Ishikawa (cell line): ENCODE data around the gene ENTPD5.

Experiments
- CEBPB ChIP-seq: IDR thresholded peaks from 2 replicates; pipeline ENCODE4 v1.6.1; 2012
- CREB1 ChIP-seq: IDR thresholded peaks from 2 replicates; pipeline ENCODE4 v1.6.1; 2012; ENCODE audit warnings: low read depth
- EGR1 ChIP-seq: IDR thresholded peaks from 2 replicates; pipeline ENCODE4 v1.6.1; 2012
- EP300 ChIP-seq: IDR thresholded peaks from 2 replicates; pipeline ENCODE4 v1.6.1; 2012; ENCODE audit warnings: borderline replicate concordance
- FOXM1 ChIP-seq: IDR thresholded peaks from 2 replicates; pipeline ENCODE4 v1.6.1; 2012; ENCODE audit warnings: low read depth, borderline replicate concordance
- NFIC ChIP-seq: IDR thresholded peaks from 2 replicates; pipeline ENCODE4 v1.6.1; 2012
- RAD21 ChIP-seq: IDR thresholded peaks from 2 replicates; pipeline ENCODE4 v1.6.1; 2012; ENCODE audit warnings: low read depth
- TAF1 ChIP-seq: IDR thresholded peaks from 2 replicates; pipeline ENCODE4 v1.6.1; 2012; ENCODE audit warnings: low read depth, mild to moderate bottlenecking
- TCF12 ChIP-seq: IDR thresholded peaks from 2 replicates; pipeline ENCODE4 v1.6.1; 2012; ENCODE audit warnings: low read depth
- YY1 ChIP-seq: IDR thresholded peaks from 2 replicates; pipeline ENCODE4 v1.6.1; 2012; ENCODE audit warnings: low read depth
- ZBTB7A ChIP-seq: IDR thresholded peaks from 2 replicates; pipeline ENCODE4 v1.6.1; 2012; ENCODE audit warnings: low read depth
- TF ChIP-seq, protein P1 (sequence below): IDR thresholded peaks from 2 replicates; pipeline ENCODE4 v1.6.1; 2012; ENCODE audit warnings: low read depth, mild to moderate bottlenecking
- TF ChIP-seq, protein P2 (sequence below): IDR thresholded peaks from 2 replicates; pipeline ENCODE4 v1.6.1; 2012
- TF ChIP-seq, protein P3 (sequence below): IDR thresholded peaks from 2 replicates; pipeline ENCODE4 v1.6.1; 2012

DNA sequence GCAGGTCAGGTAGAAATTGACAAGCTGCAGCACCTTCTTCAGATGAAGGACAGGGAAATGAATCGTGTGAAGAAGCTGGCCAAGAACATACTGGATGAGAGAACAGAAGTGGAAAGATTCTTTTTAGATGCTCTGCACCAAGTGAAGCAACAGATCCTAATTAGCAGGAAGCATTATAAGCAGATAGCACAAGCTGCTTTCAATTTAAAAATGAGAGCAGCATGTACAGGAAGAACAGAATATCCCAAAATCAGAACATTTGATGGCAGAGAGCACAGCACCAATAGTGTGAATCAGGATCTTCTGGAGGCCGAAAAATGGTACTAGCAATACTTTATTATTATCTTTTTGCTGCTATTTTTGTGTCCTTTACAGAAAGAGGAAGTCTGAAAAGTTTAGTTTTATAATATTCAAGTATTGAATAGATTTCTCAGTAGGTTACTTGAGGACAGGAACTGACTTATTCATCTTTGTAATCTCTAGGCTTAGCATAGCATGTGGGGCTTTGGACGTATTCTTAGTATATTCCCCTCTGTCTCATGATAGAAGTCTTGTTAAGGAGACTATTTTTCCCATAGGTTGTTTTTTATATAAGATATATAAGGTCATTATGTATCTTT, 30.9 kb upstream of the ENTPD5 start:
- TF ChIP-seq CREB1 (no peak), EP300 (no peak), FOXM1 (no peak), ZBTB7A (no peak), EGR1 (no peak), TCF12 (no peak), CEBPB (no peak), TAF1 (no peak), NFIC (no peak), YY1 (no peak), RAD21 (no peak)
- TF ChIP-seq, protein P1, sequence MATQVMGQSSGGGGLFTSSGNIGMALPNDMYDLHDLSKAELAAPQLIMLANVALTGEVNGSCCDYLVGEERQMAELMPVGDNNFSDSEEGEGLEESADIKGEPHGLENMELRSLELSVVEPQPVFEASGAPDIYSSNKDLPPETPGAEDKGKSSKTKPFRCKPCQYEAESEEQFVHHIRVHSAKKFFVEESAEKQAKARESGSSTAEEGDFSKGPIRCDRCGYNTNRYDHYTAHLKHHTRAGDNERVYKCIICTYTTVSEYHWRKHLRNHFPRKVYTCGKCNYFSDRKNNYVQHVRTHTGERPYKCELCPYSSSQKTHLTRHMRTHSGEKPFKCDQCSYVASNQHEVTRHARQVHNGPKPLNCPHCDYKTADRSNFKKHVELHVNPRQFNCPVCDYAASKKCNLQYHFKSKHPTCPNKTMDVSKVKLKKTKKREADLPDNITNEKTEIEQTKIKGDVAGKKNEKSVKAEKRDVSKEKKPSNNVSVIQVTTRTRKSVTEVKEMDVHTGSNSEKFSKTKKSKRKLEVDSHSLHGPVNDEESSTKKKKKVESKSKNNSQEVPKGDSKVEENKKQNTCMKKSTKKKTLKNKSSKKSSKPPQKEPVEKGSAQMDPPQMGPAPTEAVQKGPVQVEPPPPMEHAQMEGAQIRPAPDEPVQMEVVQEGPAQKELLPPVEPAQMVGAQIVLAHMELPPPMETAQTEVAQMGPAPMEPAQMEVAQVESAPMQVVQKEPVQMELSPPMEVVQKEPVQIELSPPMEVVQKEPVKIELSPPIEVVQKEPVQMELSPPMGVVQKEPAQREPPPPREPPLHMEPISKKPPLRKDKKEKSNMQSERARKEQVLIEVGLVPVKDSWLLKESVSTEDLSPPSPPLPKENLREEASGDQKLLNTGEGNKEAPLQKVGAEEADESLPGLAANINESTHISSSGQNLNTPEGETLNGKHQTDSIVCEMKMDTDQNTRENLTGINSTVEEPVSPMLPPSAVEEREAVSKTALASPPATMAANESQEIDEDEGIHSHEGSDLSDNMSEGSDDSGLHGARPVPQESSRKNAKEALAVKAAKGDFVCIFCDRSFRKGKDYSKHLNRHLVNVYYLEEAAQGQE = no peak
- TF ChIP-seq, protein P2, sequence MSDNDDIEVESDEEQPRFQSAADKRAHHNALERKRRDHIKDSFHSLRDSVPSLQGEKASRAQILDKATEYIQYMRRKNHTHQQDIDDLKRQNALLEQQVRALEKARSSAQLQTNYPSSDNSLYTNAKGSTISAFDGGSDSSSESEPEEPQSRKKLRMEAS = no peak
- TF ChIP-seq, protein P3, sequence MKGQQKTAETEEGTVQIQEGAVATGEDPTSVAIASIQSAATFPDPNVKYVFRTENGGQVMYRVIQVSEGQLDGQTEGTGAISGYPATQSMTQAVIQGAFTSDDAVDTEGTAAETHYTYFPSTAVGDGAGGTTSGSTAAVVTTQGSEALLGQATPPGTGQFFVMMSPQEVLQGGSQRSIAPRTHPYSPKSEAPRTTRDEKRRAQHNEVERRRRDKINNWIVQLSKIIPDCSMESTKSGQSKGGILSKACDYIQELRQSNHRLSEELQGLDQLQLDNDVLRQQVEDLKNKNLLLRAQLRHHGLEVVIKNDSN = no peak
